GM12892 (cell line): ENCODE results near the gene DOCK7.

Source experiments
- POLR2A ChIP-seq: IDR thresholded peaks from 2 replicates; pipeline ENCODE4 v1.6.1; 2011; ENCODE audit warnings: low read depth, low read length, control low read depth
- POLR2AphosphoS5 ChIP-seq: IDR thresholded peaks from 2 replicates; pipeline ENCODE4 v1.6.1; 2011; ENCODE audit warnings: low read depth, low read length, control low read depth

GRCh38 chr1:62424411-62424810 is 263.8 kb downstream of the DOCK7 start:
- TF ChIP-seq POLR2A = no peak
- no peak for TF ChIP-seq POLR2AphosphoS5
